Endothelial cell (in vitro differentiated cells): ENCODE measurements around the gene SSU72. TPM values are rescaled to one million over a fixed set of nuclear protein-coding genes. Genes with fewer than 3 reads are reported as not detected.

Experiments used
- DNase-seq: peaks from one replicate; pipeline ENCODE4 v3.0.0; 2021; ENCODE audit warnings: low spot score
- H3K27ac Mint-ChIP-seq: one replicate; pipeline ENCODE4 v1.8.0; 2021; ENCODE audit warnings: mixed read lengths, inconsistent platforms; ENCODE audit not compliant: unreplicated experiment
- H3K27me3 Mint-ChIP-seq: one replicate; pipeline ENCODE4 v1.8.0; 2021; ENCODE audit warnings: mild to moderate bottlenecking, moderate library complexity, mixed read lengths, inconsistent platforms; ENCODE audit not compliant: unreplicated experiment
- H3K36me3 Mint-ChIP-seq: one replicate; pipeline ENCODE4 v1.8.0; 2021; ENCODE audit warnings: mild to moderate bottlenecking, low read depth, mixed read lengths, inconsistent platforms; ENCODE audit not compliant: unreplicated experiment
- H3K4me1 Mint-ChIP-seq: one replicate; pipeline ENCODE4 v1.8.0; 2021; ENCODE audit warnings: mild to moderate bottlenecking, mixed read lengths, inconsistent platforms; ENCODE audit not compliant: unreplicated experiment
- H3K4me3 Mint-ChIP-seq: one replicate; pipeline ENCODE4 v1.8.0; 2021; ENCODE audit warnings: mild to moderate bottlenecking, mixed read lengths, inconsistent platforms; ENCODE audit not compliant: unreplicated experiment
- H3K9me3 Mint-ChIP-seq: one replicate; pipeline ENCODE4 v1.8.0; 2021; ENCODE audit warnings: mixed read lengths, inconsistent platforms; ENCODE audit not compliant: unreplicated experiment
- CTCF ChIP-seq: fragments of 200-600 bp; sonication (generic); IDR thresholded peaks from one replicate; pipeline ENCODE4 v1.5.0; 2021; ENCODE audit warnings: antibody characterized with exemption; ENCODE audit not compliant: unreplicated experiment
- total RNA-seq: library from RNA; stranded (reverse); fragmentation: NEBNext Ultra II Directional; extraction: Animal tissue kit (Norgen Biotek cat#: 25700); gene quantifications from one replicate; pipeline ENCODE4 v1.2.1, GENCODE V29; 2021; ENCODE audit not compliant: unreplicated experiment

The SSU72 gene
- total RNA-seq, 1 donor from 2014 or later: 114 TPM

- H3K4me3 Mint-ChIP-seq: no peak overlapping the region
Observed at GRCh38 chr1:1602304-1602967, 27.8 kb upstream of the SSU72 start.

GRCh38 chr1:1601564-1602303 is 27.1 kb upstream of the SSU72 start:
- TF ChIP-seq CTCF: no peak

More at GRCh38 chr1:1602304-1602967, 27.8 kb upstream of the SSU72 start:
- H3K36me3 Mint-ChIP-seq: peaks cover 5% of the 10 kb centered on the region
- peaks cover 10% of the 10 kb centered on the region for H3K27me3 Mint-ChIP-seq
- DNase-seq: no peak
- no peaks in the 10 kb centered on the region for H3K9me3 Mint-ChIP-seq
- H3K4me1 Mint-ChIP-seq: peaks cover 2% of the 10 kb centered on the region
- no peak for TF ChIP-seq CTCF
- H3K27ac Mint-ChIP-seq: no peak overlapping the region

GRCh38 chr1:1600861-1601563 is 26.3 kb upstream of the SSU72 start:
- DNase-seq: peak; percentile 4
- H3K9me3 Mint-ChIP-seq: no peaks in the 10 kb centered on the region
- no peaks in the 10 kb centered on the region for H3K4me1 Mint-ChIP-seq
- H3K4me3 Mint-ChIP-seq: no peak overlapping the region
- peaks cover 10% of the 10 kb centered on the region for H3K27me3 Mint-ChIP-seq
- no peak for TF ChIP-seq CTCF
- no peak overlapping the region for H3K27ac Mint-ChIP-seq
- no peaks in the 10 kb centered on the region for H3K36me3 Mint-ChIP-seq

More at GRCh38 chr1:1601564-1602303, 27.1 kb upstream of the SSU72 start:
- Mint-ChIP-seq H3K4me1 (no peaks in the 10 kb centered on the region), H3K27ac (no peak overlapping the region), H3K36me3 (peaks cover 1% of the 10 kb centered on the region), H3K4me3 (no peak overlapping the region), H3K27me3 (peaks cover 10% of the 10 kb centered on the region), H3K9me3 (no peaks in the 10 kb centered on the region)
- DNase-seq: no peak

GRCh38 chr1:1599935-1600860 is 25.5 kb upstream of the SSU72 start, which contains the start of gene FNDC10:
Gene FNDC10, minus strand, starts transcription at chr1:1600135. Its CDS starts 120 bp downstream, at chr1:1600015.
- DNase-seq: peak; percentile 15
- no peak for TF ChIP-seq CTCF
- no peak within 1 kb of the TSS for H3K27ac Mint-ChIP-seq
- H3K9me3 Mint-ChIP-seq: no peaks in the 10 kb centered on the region
- no peaks in the 10 kb centered on the region for H3K4me1 Mint-ChIP-seq
- peaks cover 10% of the 10 kb centered on the region for H3K27me3 Mint-ChIP-seq
- no peaks in the 10 kb centered on the region for H3K36me3 Mint-ChIP-seq
- H3K4me3 Mint-ChIP-seq: peak within 1 kb of the TSS; percentile 81
